MM.1S (cell line): ENCODE results near the gene LITAF.

ENCODE experiments used
- CTCF ChIP-seq: fragments of 300-600 bp; sonication (generic); IDR thresholded peaks from 2 replicates; pipeline ENCODE4 v1.5.1; 2016; ENCODE audit warnings: antibody characterized with exemption, low read length, mixed read lengths
- EZH2 ChIP-seq: fragments of 300-600 bp; sonication (generic); optimal IDR thresholded peaks from 2 replicates; pipeline ENCODE3; 2017; ENCODE audit warnings: low read depth, mild to moderate bottlenecking, antibody characterized with exemption, low read length, mixed read lengths
- EZH2phosphoT487 ChIP-seq: fragments of 300-600 bp; sonication (generic); IDR thresholded peaks from 2 replicates; pipeline ENCODE4 v1.6.1; 2018; ENCODE audit warnings: antibody characterized with exemption, low read length

- no peak for TF ChIP-seq CTCF
- no peak for TF ChIP-seq EZH2
- TF ChIP-seq EZH2phosphoT487, result no peak
Measured at GRCh38 chr16:11604783-11605563, 18.3 kb upstream of the LITAF start.
